ENCODE measurements around the gene ZIC2.
A peak's percentile ranks its signal among the peaks of the same experiment; 100 is the strongest.

Gene ZIC2

GRCh38 chr13:99987154-99988019 is 5.8 kb downstream of the ZIC2 start:
- DNase-seq: no peak

- DNase-seq: peak; percentile 11
These were observed 7.1 kb downstream of the ZIC2 start for GRCh38 chr13:99988529-99989275.

- peak; percentile 15 for DNase-seq
These were observed 7.9 kb downstream of the ZIC2 start for GRCh38 chr13:99989276-99990125.

- peak; percentile 13 for DNase-seq
These were observed 8.8 kb downstream of the ZIC2 start for GRCh38 chr13:99990126-99990977.

- no peak for DNase-seq
These were observed 9.6 kb downstream of the ZIC2 start for GRCh38 chr13:99991013-99991827.

GRCh38 chr13:99991828-99992775 is 10.5 kb downstream of the ZIC2 start:
- no peak for DNase-seq

- no peak for DNase-seq
These were observed 11.4 kb downstream of the ZIC2 start for GRCh38 chr13:99992949-99993351.

GRCh38 chr13:99993660-99994637 is 12.4 kb downstream of the ZIC2 start:
- no peak for DNase-seq

GRCh38 chr13:99994638-99995020 is 13.0 kb downstream of the ZIC2 start:
- no peak for DNase-seq

GRCh38 chr13:99995104-99995588 is 13.6 kb downstream of the ZIC2 start:
- DNase-seq: no peak

GRCh38 chr13:99995589-99996380 is 14.2 kb downstream of the ZIC2 start:
- no peak for DNase-seq

GRCh38 chr13:99996381-99996973 is 14.9 kb downstream of the ZIC2 start:
- DNase-seq: no peak

- no peak for DNase-seq
These were observed 16.2 kb downstream of the ZIC2 start for GRCh38 chr13:99997702-99998214.

GRCh38 chr13:99998261-99998660 is 16.7 kb downstream of the ZIC2 start:
- DNase-seq: no peak

- no peak for DNase-seq
These were observed 33.0 kb downstream of the ZIC2 start for GRCh38 chr13:100014621-100015020.

- no peak for DNase-seq
These were observed 38.3 kb downstream of the ZIC2 start for GRCh38 chr13:100019780-100020356.

GRCh38 chr13:100022798-100023197 is 41.2 kb downstream of the ZIC2 start:
- DNase-seq: no peak

All from CD4-positive, alpha-beta T cell treated with Interleukin-17A for 4 hours (primary cell).